HEK293 (cell line): ENCODE results near the gene LDLR.

ENCODE experiments used
- CTCF ChIA-PET: fragments of 350-600 bp; formaldehyde crosslinking; extraction: SDS; loops from one replicate; lab custom pipeline; 2021; ENCODE audit warnings: antibody characterized with exemption; lab: Yijun Ruan, JAX
- POLR2A ChIA-PET: fragments of 300-600 bp; formaldehyde crosslinking; extraction: SDS; loops from one replicate; lab custom pipeline; 2020; ENCODE audit warnings: antibody characterized with exemption, inconsistent platforms; lab: Yijun Ruan, JAX
- H3K27ac ChIP-seq: fragments of 200-500 bp; sonication (Bioruptor generic); 2 replicates; pipeline ENCODE4 v1.5.1; 2014; ENCODE audit warnings: low read depth, low read length, control low read depth, inconsistent platforms; ENCODE audit errors: extremely low read depth
- H3K36me3 ChIP-seq, 2 experiments: fragments of 200-500 bp in 1 of 2; sonication (Bioruptor generic) in 1 of 2; 1 replicate in 1 of 2; 2 replicates in 1 of 2; pipeline ENCODE4 v1.5.1; 2014 to 2017; ENCODE audit warnings: inconsistent platforms in 2 of 2, low read length in 2 of 2; ENCODE audit not compliant: control insufficient read depth in 2 of 2, insufficient read depth in 1 of 2
- H3K4me1 ChIP-seq: fragments of 200-500 bp; sonication (Bioruptor generic); 2 replicates; pipeline ENCODE4 v1.5.1; 2014; ENCODE audit warnings: mild to moderate bottlenecking, low read length, inconsistent platforms; ENCODE audit not compliant: control insufficient read depth, insufficient read depth
- H3K4me3 ChIP-seq: 2 replicates; pipeline ENCODE4 v1.5.1; 2011; ENCODE audit warnings: low read depth, mild to moderate bottlenecking, control low read depth, low read length, moderate library complexity
- H3K9me3 ChIP-seq: fragments of 200-500 bp; sonication (Bioruptor generic); 2 replicates; pipeline ENCODE4 v1.5.1; 2014; ENCODE audit warnings: low read depth, low read length, inconsistent platforms; ENCODE audit not compliant: control insufficient read depth, insufficient read depth
- EGR2 ChIP-seq: fragments of 450-650 bp; formaldehyde crosslinking; IDR thresholded peaks from 2 replicates; pipeline ENCODE4 v1.5.1; 2016; ENCODE audit warnings: low read depth, missing biosample characterization, missing genetic modification characterization
- HOXC10 ChIP-seq: sonication (generic); formaldehyde crosslinking; IDR thresholded peaks from 2 replicates; pipeline ENCODE4 v1.8.1; 2023; ENCODE audit warnings: mild to moderate bottlenecking, missing genetic modification reagents
- SCRT1 ChIP-seq: fragments of 450-650 bp; formaldehyde crosslinking; IDR thresholded peaks from 2 replicates; pipeline ENCODE4 v1.5.1; 2016; ENCODE audit warnings: missing biosample characterization, missing genetic modification characterization, borderline replicate concordance
- SCRT2 ChIP-seq: fragments of 450-650 bp; formaldehyde crosslinking; IDR thresholded peaks from 2 replicates; pipeline ENCODE4 v1.5.1; 2016; ENCODE audit warnings: missing biosample characterization, missing genetic modification characterization
- ZBTB10 ChIP-seq: fragments of 450-650 bp; formaldehyde crosslinking; IDR thresholded peaks from 2 replicates; pipeline ENCODE4 v1.5.1; 2016; ENCODE audit warnings: missing biosample characterization, missing genetic modification characterization
- ZBTB6 ChIP-seq: fragments of 450-650 bp; formaldehyde crosslinking; IDR thresholded peaks from 2 replicates; pipeline ENCODE4 v1.5.1; 2017; ENCODE audit warnings: missing biosample characterization, missing genetic modification characterization
- ZFP69B ChIP-seq: fragments of 450-650 bp; formaldehyde crosslinking; IDR thresholded peaks from 2 replicates; pipeline ENCODE4 v1.5.1; 2016; ENCODE audit warnings: missing biosample characterization, missing genetic modification characterization
- ZNF302 ChIP-seq: fragments of 450-650 bp; formaldehyde crosslinking; IDR thresholded peaks from 2 replicates; pipeline ENCODE4 v1.5.1; 2016; ENCODE audit warnings: missing biosample characterization, missing genetic modification characterization, low read depth
- ZNF585B ChIP-seq: fragments of 450-650 bp; formaldehyde crosslinking; IDR thresholded peaks from 2 replicates; pipeline ENCODE4 v1.5.1; 2016; ENCODE audit warnings: missing biosample characterization, missing genetic modification characterization
- ZNF624 ChIP-seq: fragments of 450-650 bp; formaldehyde crosslinking; IDR thresholded peaks from 2 replicates; pipeline ENCODE4 v1.5.1; 2017; ENCODE audit warnings: missing biosample characterization, missing genetic modification characterization
- ZNF626 ChIP-seq: fragments of 450-650 bp; sonication (Bioruptor Pico); formaldehyde crosslinking; IDR thresholded peaks from 2 replicates; pipeline ENCODE4 v1.5.1; 2018; ENCODE audit warnings: missing biosample characterization, missing genetic modification characterization, inconsistent platforms
- ZNF843 ChIP-seq: fragments of 450-650 bp; formaldehyde crosslinking; IDR thresholded peaks from 2 replicates; pipeline ENCODE4 v1.5.1; 2016; ENCODE audit warnings: missing biosample characterization, missing genetic modification characterization
- TF ChIP-seq, protein P1 (sequence below): fragments of 450-650 bp; formaldehyde crosslinking; IDR thresholded peaks from 2 replicates; pipeline ENCODE4 v1.5.1; 2016; ENCODE audit warnings: missing biosample characterization, missing genetic modification characterization
- TF ChIP-seq, protein P2 (sequence below): IDR thresholded peaks from 2 replicates; pipeline ENCODE4 v1.6.1; 2011; ENCODE audit warnings: mild to moderate bottlenecking, low read depth, low read length, borderline replicate concordance

LDLR gene

DNA sequence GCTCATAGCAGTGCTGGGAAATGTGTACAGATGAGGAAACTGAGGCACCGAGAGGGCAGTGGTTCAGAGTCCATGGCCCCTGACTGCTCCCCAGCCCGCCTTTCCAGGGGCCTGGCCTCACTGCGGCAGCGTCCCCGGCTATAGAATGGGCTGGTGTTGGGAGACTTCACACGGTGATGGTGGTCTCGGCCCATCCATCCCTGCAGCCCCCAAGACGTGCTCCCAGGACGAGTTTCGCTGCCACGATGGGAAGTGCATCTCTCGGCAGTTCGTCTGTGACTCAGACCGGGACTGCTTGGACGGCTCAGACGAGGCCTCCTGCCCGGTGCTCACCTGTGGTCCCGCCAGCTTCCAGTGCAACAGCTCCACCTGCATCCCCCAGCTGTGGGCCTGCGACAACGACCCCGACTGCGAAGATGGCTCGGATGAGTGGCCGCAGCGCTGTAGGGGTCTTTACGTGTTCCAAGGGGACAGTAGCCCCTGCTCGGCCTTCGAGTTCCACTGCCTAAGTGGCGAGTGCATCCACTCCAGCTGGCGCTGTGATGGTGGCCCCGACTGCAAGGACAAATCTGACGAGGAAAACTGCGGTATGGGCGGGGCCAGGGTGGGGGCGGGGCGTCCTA lies 15.9 kb downstream of the LDLR start:
- H3K4me3 ChIP-seq, result no peak overlapping the region
- no peaks in the 10 kb centered on the region for H3K9me3 ChIP-seq
- POLR2A ChIA-PET, result no interaction called here
- CTCF ChIA-PET, result interaction anchor here (0.7 kb wide), 1 partner anchor 20 kb away, joined by 3 read pairs; no protein-coding TSS in a partner anchor
- H3K27ac ChIP-seq, result no peak overlapping the region
- no peak for TF ChIP-seq ZBTB10
- TF ChIP-seq, protein P1, sequence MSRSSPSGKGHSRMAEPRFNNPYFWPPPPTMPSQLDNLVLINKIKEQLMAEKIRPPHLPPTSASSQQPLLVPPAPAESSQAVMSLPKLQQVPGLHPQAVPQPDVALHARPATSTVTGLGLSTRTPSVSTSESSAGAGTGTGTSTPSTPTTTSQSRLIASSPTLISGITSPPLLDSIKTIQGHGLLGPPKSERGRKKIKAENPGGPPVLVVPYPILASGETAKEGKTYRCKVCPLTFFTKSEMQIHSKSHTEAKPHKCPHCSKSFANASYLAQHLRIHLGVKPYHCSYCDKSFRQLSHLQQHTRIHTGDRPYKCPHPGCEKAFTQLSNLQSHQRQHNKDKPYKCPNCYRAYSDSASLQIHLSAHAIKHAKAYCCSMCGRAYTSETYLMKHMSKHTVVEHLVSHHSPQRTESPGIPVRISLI (tag by site-specific recombination), result no peak
- TF ChIP-seq ZNF585B (tag by site-specific recombination), result no peak
- TF ChIP-seq, all 188 proteins: peak for 0
- Histone ChIP-seq H3K36me3 (peaks cover 28 to 55% of the 10 kb centered on the region in 2 experiments), H3K4me1 (no peaks in the 10 kb centered on the region)

GRCh38 chr19:11106477-11106876 lies 17.2 kb downstream of the LDLR start:
- ChIA-PET POLR2A (no interaction called here), CTCF (no interaction called here)
- no peak overlapping the region for H3K27ac ChIP-seq
- H3K4me1 ChIP-seq, result no peaks in the 10 kb centered on the region
- H3K9me3 ChIP-seq, result no peaks in the 10 kb centered on the region
- peak; percentile 69; the same call in 1 of the 2 replicates for TF ChIP-seq SCRT1 (tag by site-specific recombination)
- no peak for TF ChIP-seq ZNF626 (tag by site-specific recombination)
- TF ChIP-seq SCRT2 (tag by site-specific recombination), result peak; percentile 83
- peaks cover 34 to 52% of the 10 kb centered on the region in 2 experiments for H3K36me3 ChIP-seq
- H3K4me3 ChIP-seq, result no peak overlapping the region

DNA sequence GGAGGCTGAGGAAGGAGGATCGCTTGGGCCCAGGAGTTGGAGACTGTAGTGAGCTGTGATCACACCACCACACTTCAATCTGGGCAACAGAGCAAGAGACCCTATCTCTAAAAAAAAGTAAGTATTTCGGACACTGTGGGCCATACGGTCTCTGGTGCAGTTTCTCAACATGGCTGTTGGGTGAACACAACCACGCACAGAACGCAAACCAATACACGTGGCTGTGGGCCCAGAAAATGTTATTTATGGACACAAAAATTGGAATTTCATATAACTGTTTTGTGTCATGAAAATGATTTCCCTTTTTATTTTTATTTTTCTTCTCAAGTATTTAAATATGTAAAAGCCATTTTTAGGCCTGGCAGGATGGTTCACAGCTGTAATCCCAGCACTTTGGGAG lies 19.5 kb downstream of the LDLR start:
- CTCF ChIA-PET, result interaction anchor here (0.6 to 2.2 kb wide), 2 partner anchors 17 to 42 kb away, joined by 3 to 8 read pairs; no protein-coding TSS in a partner anchor
- no peak for TF ChIP-seq ZNF843 (tag by site-specific recombination)
- no peak for TF ChIP-seq ZNF624 (tag by site-specific recombination)
- no peak for TF ChIP-seq ZFP69B
- TF ChIP-seq, protein P2, sequence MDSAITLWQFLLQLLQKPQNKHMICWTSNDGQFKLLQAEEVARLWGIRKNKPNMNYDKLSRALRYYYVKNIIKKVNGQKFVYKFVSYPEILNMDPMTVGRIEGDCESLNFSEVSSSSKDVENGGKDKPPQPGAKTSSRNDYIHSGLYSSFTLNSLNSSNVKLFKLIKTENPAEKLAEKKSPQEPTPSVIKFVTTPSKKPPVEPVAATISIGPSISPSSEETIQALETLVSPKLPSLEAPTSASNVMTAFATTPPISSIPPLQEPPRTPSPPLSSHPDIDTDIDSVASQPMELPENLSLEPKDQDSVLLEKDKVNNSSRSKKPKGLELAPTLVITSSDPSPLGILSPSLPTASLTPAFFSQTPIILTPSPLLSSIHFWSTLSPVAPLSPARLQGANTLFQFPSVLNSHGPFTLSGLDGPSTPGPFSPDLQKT, result no peak
- H3K9me3 ChIP-seq, result no peaks in the 10 kb centered on the region
- POLR2A ChIA-PET, result no interaction called here
- no peak overlapping the region for H3K27ac ChIP-seq
- H3K4me1 ChIP-seq, result no peaks in the 10 kb centered on the region
- peaks cover 38 to 62% of the 10 kb centered on the region in 2 experiments for H3K36me3 ChIP-seq
- H3K4me3 ChIP-seq, result no peak overlapping the region

DNA sequence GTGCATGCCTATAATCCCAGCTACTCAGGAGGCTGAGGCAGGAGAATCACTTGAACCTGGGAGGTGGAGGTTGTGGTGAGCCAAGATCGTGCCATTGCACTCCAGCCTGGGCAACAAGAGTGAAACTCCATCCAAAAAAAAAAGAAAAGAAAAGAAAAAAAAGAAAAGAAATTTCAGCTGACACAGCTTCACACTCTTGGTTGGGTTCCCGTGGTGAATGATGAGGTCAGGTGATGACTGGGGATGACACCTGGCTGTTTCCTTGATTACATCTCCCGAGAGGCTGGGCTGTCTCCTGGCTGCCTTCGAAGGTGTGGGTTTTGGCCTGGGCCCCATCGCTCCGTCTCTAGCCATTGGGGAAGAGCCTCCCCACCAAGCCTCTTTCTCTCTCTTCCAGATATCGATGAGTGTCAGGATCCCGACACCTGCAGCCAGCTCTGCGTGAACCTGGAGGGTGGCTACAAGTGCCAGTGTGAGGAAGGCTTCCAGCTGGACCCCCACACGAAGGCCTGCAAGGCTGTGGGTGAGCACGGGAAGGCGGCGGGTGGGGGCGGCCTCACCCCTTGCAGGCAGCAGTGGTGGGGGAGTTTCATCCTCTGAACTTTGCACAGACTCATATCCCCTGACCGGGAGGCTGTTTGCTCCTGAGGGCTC lies 22.0 kb downstream of the LDLR start:
- POLR2A ChIA-PET, result no interaction called here
- CTCF ChIA-PET, result interaction anchor here (0.5 to 1.6 kb wide), 2 partner anchors 15 to 19 kb away, joined by 3 to 8 read pairs; no protein-coding TSS in a partner anchor
- no peaks in the 10 kb centered on the region for H3K9me3 ChIP-seq
- no peak overlapping the region for H3K27ac ChIP-seq
- TF ChIP-seq HOXC10 (CRISPR knock-in tag), result no peak
- TF ChIP-seq ZNF302, result no peak
- TF ChIP-seq EGR2 (tag by site-specific recombination), result 0 out of 2 replicates have a peak, but pooled peaks have one; percentile 19
- no peak for TF ChIP-seq ZBTB6
- TF ChIP-seq, all 188 proteins: peak for 1
- Histone ChIP-seq H3K4me3 (no peak overlapping the region), H3K4me1 (no peaks in the 10 kb centered on the region), H3K36me3 (peaks cover 35 to 72% of the 10 kb centered on the region in 2 experiments)
